Cerebellar nuclear complex (tissue), 1 donor: ENCODE measurements around the gene RHBDF1.
A peak's percentile ranks its signal among the peaks of the same experiment; 100 is the strongest.
"Not testable (repeated sequence)": the region's sequence is repeated elsewhere in the genome, so short reads cannot be mapped to it uniquely, and the experiment has no call there.

ENCODE experiments used
- DNase-seq, 2 experiments: peaks; one replicate each; lab custom pipeline; 2025; lab: John Stamatoyannopoulos, UW

Gene RHBDF1

GRCh38 chr16:36336-36984 lies 36.0 kb downstream of the RHBDF1 start:
- no peak for DNase-seq

GRCh38 chr16:35678-36305 lies 36.6 kb downstream of the RHBDF1 start:
- no peak for DNase-seq

DNA sequence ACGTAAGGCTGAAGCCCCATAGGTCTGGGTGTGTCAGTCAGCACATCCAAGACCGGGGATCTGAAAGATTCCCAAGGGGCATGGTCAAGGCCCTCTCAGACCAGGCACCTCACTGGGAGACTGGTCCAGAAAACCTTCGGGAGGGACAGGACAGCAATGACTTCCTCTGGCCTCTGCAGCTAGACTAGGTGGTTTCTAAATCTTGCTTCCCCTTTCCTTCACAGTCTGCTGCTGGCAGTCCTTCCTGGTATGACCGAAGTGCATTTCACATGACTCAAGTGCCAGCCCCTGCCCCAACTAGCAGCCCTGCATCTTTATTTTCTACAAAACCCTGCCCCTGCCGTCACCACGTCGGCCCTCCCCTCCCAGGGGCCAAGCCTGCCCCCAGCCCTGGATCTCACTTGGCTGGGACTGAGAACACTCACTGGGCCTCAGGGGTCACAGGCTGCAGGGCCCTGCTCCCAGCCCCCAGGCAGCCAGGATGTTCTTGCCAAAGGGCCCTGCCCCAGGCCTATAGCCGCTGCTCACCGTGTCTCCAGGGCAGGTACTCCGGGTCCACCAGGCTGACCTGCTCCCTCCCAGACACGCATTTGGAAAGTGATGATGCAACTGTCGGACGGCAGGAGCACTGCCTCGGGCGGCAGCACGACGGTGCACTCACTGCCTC lies 37.3 kb downstream of the RHBDF1 start:
- no peak for DNase-seq

GRCh38 chr16:34648-34987 lies 37.8 kb downstream of the RHBDF1 start:
- DNase-seq: no peak

DNA sequence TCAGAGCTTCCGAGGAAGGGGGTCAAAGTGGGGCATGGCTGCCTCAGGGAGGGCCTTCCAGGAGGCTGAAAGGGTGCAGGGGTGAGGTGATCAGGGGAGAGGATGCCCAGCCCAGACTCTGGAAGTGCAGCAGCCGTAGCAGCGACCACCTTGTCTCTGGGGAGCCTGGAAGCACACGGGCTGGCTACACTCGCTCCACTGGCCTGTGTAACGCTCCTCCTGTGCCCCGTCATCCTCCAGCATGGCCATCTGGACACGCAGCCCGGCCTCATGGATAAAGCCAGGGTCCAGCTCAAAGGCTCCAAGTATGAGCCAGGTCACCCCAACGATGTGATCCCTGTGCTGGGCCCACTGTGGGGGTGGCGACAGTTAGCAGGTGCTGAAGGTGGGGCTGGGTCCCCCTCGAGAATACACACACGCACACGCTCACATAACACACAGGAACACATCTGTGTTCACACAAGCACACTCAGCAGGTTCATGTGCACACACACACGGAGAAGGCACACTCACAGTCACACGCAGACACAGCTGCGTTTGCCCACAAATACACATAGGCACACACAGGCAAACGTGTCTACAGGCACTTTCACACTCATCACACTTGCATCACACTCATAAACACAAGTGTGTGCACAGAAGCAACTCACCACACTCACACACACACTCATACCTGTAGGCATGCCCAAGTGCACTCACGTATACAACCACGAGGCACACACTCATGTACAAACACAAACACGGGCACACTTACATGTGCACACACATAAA lies 38.4 kb downstream of the RHBDF1 start:
- no peak for DNase-seq

GRCh38 chr16:33154-33876 lies 39.1 kb downstream of the RHBDF1 start:
- not testable (repeated sequence) for DNase-seq

- DNase-seq: not testable (repeated sequence)
Measured at GRCh38 chr16:30627-31026, 41.8 kb downstream of the RHBDF1 start.

DNA sequence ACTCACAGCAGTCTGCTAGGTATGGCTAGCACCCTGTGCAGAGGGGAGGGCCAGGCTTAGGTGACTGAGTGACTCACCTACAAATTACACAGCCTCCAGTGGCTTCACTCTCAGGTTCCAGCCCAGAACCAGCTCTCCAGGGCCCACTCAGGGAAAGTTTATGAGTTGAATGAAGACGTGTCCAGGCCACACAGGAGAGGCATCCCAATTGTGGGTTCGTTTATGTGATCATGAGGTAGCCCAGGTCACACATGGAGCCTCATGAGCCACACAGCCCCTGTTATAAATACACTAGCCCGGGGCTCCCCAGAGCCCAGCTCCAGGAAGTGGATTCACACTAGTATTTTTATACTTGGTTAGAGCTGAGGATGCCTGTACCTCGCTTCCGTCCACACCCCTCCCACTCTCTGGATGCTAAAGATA lies 46.5 kb downstream of the RHBDF1 start:
- not testable (repeated sequence) for DNase-seq

DNA sequence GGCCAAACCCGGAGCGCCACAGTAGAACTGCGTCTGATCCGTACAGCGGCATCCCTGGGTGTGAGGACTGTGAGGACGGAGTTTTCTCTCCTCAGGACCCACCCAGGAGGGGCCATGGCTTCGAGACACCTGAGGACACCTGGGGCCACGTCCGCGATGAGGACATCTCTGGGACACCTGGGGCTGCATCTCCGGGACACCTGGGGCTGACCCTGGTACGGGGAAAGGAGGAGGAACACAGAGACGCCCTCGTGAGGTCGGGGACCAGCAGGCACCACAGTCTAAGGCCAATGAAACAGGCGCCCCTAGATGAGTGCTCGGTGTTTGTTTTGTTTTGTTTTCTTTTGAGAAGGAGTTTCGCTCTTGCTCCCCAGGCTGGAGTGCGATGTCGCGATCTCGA lies 48.3 kb downstream of the RHBDF1 start:
- DNase-seq: not testable (repeated sequence)

DNA sequence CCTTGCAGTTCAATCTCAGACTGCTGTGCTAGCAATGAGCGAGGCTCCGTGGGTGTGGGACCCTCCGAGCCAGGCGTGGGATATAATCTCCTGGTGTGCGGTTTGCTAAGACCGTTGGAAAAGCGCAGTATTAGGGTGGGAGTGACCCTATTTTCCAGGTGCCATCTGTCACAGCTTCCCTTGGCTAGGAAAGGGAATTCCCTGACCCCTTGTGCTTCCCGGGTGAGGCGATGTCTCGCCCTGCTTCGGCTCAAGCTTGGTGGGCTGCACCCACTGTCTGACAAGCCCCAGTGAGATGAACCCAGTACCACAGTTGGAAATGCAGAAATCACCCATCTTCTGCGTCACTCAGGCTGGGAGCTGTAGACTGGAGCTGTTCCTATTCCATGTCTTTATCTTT lies 51.5 kb downstream of the RHBDF1 start:
- not testable (repeated sequence) for DNase-seq

- DNase-seq: not testable (repeated sequence)
Measured at GRCh38 chr16:17062-17765, 55.2 kb downstream of the RHBDF1 start.

DNA sequence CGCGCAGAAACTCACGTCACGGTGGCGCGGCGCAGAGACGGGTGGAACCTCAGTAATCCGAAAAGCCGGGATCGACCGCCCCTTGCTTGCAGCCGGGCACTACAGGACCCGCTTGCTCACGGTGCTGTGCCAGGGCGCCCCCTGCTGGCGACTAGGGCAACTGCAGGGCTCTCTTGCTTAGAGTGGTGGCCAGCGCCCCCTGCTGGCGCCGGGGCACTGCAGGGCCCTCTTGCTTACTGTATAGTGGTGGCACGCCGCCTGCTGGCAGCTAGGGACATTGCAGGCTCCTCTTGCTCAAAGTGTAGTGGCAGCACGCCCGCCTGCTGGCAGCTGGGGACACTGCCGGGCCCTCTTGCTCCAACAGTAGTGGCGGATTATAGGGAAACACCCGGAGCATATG lies 61.7 kb downstream of the RHBDF1 start:
- peak in 1 of 2 experiments; percentile 36 for DNase-seq

- no peak for DNase-seq
Measured at GRCh38 chr16:9903-10665, 62.3 kb downstream of the RHBDF1 start.
